Lung microvascular endothelial cell (primary cell): ENCODE measurements around the gene DHX40. TPM values are rescaled to one million over a fixed set of nuclear protein-coding genes. Genes with fewer than 3 reads are reported as not detected.

Experiments
- DNase-seq, 2 donors: peaks; one replicate each; pipeline versions ENCODE4 v3.0.0 to v3.0.0-alpha.2; 2010; ENCODE audit warnings: low read depth in 2 of 2
- total RNA-seq: library from RNA; depleted of rRNA; stranded (reverse); fragments of >200 nt; gene quantifications from 2 replicates; pipeline ENCODE4 v1.2.1, GENCODE V29; 2014

The DHX40 gene
- total RNA-seq, 1 donor from 2014 or later: 37.1 TPM

- DNase-seq: no peak
These were observed 61.9 kb downstream of the DHX40 start for GRCh38 chr17:59627274-59627673.

- peak in 1 of 2 donors; percentile 20 for DNase-seq
These were observed 62.4 kb downstream of the DHX40 start for GRCh38 chr17:59627770-59628171.

- DNase-seq: no peak
These were observed 63.8 kb downstream of the DHX40 start for GRCh38 chr17:59629174-59629573.

- no peak for DNase-seq
These were observed 65.9 kb downstream of the DHX40 start for GRCh38 chr17:59631276-59631675.

- no peak for DNase-seq
These were observed 67.0 kb downstream of the DHX40 start for GRCh38 chr17:59632398-59632797.

- no peak for DNase-seq
These were observed 68.4 kb downstream of the DHX40 start for GRCh38 chr17:59633658-59634359.

GRCh38 chr17:59634632-59635541 is 69.5 kb downstream of the DHX40 start:
- DNase-seq: peak; percentile 41 to 74

GRCh38 chr17:59637611-59638310 is 72.4 kb downstream of the DHX40 start:
- no peak for DNase-seq

- DNase-seq: no peak
These were observed 73.1 kb downstream of the DHX40 start for GRCh38 chr17:59638553-59638952.

- DNase-seq: no peak
These were observed 76.5 kb downstream of the DHX40 start for GRCh38 chr17:59641799-59642484.

GRCh38 chr17:59642565-59642964 is 77.2 kb downstream of the DHX40 start:
- no peak for DNase-seq

GRCh38 chr17:59643159-59644140 is 78.0 kb downstream of the DHX40 start:
- peak in 1 of 2 donors; percentile 27 for DNase-seq

- DNase-seq: no peak
These were observed 81.9 kb downstream of the DHX40 start for GRCh38 chr17:59647288-59647687.

GRCh38 chr17:59649886-59650285 is 84.5 kb downstream of the DHX40 start:
- DNase-seq: no peak

- no peak for DNase-seq
These were observed 85.2 kb downstream of the DHX40 start for GRCh38 chr17:59650642-59651041.

- DNase-seq: no peak
These were observed 85.9 kb downstream of the DHX40 start for GRCh38 chr17:59651346-59651745.

GRCh38 chr17:59652119-59652518 is 86.7 kb downstream of the DHX40 start:
- DNase-seq: peak in 1 of 2 donors; percentile 79

- DNase-seq: peak in 1 of 2 donors; percentile 10
These were observed 91.2 kb downstream of the DHX40 start for GRCh38 chr17:59656624-59657023.
